Liver (tissue), 3 donors: ENCODE data around the gene KIF14.

Experiments
- EGR1 ChIP-seq, 2 donors: IDR thresholded peaks; 2 replicates each; pipeline ENCODE4 v1.6.1; 2016 to 2018; ENCODE audit warnings: antibody characterized with exemption in 2 of 2, low read depth in 2 of 2
- FOXA1 ChIP-seq: IDR thresholded peaks from 2 replicates; pipeline ENCODE4 v1.6.1; 2016; ENCODE audit warnings: antibody characterized with exemption
- HNF4A ChIP-seq, 2 donors: conservative IDR thresholded peaks; 2 replicates each; pipeline ENCODE4 v1.6.1; 2016; ENCODE audit warnings: antibody characterized with exemption in 2 of 2, mild to moderate bottlenecking in 2 of 2
- HNF4G ChIP-seq: IDR thresholded peaks from 2 replicates; pipeline ENCODE4 v1.6.1; 2016; ENCODE audit warnings: antibody characterized with exemption
- JUND ChIP-seq, 2 donors: IDR thresholded peaks; 2 replicates each; pipeline ENCODE4 v1.6.1; 2016; ENCODE audit warnings: antibody characterized with exemption in 2 of 2
- RAD21 ChIP-seq, 2 donors: IDR thresholded peaks; 2 replicates each; pipeline ENCODE4 v1.6.1; 2016; ENCODE audit warnings: antibody characterized with exemption in 2 of 2, mild to moderate bottlenecking in 2 of 2
- SP1 ChIP-seq: IDR thresholded peaks from 2 replicates; pipeline ENCODE4 v1.6.1; 2018; ENCODE audit warnings: antibody characterized with exemption, mild to moderate bottlenecking
- TAF1 ChIP-seq: conservative IDR thresholded peaks from 2 replicates; pipeline ENCODE4 v1.6.1; 2016; ENCODE audit warnings: antibody characterized with exemption, mild to moderate bottlenecking
- TF ChIP-seq, protein P1 (sequence below): fragments of 150-350 bp; IDR thresholded peaks from 2 replicates; pipeline ENCODE4 v1.5.1; 2017; ENCODE audit warnings: improper control_type of control experiment, low read depth, low read length; ENCODE audit not compliant: missing input control
- TF ChIP-seq, protein P2 (sequence below): IDR thresholded peaks from 2 replicates; pipeline ENCODE4 v1.6.1; 2016; ENCODE audit warnings: antibody characterized with exemption
- TF ChIP-seq, protein P3 (sequence below): IDR thresholded peaks from 2 replicates; pipeline ENCODE4 v1.6.1; 2016; ENCODE audit warnings: antibody characterized with exemption
- TF ChIP-seq, protein P4 (sequence below): IDR thresholded peaks from 2 replicates; pipeline ENCODE4 v1.6.1; 2016; ENCODE audit warnings: antibody characterized with exemption, mild to moderate bottlenecking
- donor health status: healthy.
- donor health status: healthy.

DNA sequence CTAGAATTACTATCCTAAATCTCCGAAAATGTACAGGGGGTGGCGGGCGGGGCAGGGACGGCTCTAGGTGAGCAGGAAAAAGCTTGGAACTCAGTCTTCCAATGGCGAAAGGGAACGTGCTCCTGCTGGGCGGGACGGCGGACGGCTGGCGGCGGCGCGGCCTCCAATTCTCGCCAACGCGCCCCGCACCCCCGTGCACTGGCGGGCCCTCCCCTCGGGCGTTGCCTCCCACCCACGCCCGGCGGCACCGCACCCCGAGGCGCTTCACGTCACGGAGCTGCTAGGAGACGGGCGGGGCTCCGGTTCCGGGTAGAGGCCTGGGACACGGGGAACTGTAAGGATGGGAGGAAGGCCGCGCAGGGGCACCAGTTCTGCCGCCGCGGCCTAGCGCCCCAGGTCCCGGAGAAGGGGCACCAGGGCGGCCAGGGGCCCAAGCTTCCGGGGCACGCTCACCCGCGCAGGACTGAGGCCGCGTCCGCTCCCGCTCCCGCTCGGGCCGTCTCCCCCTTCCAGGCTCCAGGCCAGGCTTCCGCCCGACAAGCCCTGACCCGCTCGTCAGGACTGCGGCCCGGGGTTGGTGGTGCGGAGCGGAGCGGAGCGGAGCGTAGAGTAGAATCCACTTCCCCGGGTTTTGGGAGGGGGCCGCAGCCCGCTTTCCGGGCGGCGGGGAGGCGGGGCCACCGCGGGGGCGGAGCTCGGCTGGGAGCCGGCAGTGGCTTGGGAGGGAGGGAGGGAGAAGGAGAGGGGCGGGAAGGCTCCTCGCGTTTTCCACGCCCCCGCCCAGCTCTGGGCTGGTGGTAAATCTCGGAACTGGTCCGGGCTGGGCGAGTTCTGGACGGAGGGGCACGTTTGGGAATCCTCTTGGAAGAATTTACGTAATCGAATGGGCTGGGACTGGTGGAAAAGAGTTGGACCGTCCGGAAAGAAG is 49.0 kb upstream of the KIF14 start, which contains the start of gene DDX59:
- no peak for TF ChIP-seq HNF4G
- TF ChIP-seq, protein P1, sequence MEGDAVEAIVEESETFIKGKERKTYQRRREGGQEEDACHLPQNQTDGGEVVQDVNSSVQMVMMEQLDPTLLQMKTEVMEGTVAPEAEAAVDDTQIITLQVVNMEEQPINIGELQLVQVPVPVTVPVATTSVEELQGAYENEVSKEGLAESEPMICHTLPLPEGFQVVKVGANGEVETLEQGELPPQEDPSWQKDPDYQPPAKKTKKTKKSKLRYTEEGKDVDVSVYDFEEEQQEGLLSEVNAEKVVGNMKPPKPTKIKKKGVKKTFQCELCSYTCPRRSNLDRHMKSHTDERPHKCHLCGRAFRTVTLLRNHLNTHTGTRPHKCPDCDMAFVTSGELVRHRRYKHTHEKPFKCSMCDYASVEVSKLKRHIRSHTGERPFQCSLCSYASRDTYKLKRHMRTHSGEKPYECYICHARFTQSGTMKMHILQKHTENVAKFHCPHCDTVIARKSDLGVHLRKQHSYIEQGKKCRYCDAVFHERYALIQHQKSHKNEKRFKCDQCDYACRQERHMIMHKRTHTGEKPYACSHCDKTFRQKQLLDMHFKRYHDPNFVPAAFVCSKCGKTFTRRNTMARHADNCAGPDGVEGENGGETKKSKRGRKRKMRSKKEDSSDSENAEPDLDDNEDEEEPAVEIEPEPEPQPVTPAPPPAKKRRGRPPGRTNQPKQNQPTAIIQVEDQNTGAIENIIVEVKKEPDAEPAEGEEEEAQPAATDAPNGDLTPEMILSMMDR, result no peak
- TF ChIP-seq, protein P2, sequence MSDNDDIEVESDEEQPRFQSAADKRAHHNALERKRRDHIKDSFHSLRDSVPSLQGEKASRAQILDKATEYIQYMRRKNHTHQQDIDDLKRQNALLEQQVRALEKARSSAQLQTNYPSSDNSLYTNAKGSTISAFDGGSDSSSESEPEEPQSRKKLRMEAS, result peak; percentile 30
- TF ChIP-seq FOXA1, result no peak
- TF ChIP-seq SP1, result peak; percentile 63
- no peak for TF ChIP-seq TAF1
- TF ChIP-seq, protein P3, sequence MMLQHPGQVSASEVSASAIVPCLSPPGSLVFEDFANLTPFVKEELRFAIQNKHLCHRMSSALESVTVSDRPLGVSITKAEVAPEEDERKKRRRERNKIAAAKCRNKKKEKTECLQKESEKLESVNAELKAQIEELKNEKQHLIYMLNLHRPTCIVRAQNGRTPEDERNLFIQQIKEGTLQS, result no peak
- TF ChIP-seq, protein P4, sequence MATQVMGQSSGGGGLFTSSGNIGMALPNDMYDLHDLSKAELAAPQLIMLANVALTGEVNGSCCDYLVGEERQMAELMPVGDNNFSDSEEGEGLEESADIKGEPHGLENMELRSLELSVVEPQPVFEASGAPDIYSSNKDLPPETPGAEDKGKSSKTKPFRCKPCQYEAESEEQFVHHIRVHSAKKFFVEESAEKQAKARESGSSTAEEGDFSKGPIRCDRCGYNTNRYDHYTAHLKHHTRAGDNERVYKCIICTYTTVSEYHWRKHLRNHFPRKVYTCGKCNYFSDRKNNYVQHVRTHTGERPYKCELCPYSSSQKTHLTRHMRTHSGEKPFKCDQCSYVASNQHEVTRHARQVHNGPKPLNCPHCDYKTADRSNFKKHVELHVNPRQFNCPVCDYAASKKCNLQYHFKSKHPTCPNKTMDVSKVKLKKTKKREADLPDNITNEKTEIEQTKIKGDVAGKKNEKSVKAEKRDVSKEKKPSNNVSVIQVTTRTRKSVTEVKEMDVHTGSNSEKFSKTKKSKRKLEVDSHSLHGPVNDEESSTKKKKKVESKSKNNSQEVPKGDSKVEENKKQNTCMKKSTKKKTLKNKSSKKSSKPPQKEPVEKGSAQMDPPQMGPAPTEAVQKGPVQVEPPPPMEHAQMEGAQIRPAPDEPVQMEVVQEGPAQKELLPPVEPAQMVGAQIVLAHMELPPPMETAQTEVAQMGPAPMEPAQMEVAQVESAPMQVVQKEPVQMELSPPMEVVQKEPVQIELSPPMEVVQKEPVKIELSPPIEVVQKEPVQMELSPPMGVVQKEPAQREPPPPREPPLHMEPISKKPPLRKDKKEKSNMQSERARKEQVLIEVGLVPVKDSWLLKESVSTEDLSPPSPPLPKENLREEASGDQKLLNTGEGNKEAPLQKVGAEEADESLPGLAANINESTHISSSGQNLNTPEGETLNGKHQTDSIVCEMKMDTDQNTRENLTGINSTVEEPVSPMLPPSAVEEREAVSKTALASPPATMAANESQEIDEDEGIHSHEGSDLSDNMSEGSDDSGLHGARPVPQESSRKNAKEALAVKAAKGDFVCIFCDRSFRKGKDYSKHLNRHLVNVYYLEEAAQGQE, result peak; percentile 52
- peak; percentile 92 to 98 for TF ChIP-seq EGR1 (IDR thresholded peaks at IDR 0.05; ENCODE audit: low read depth in 2 of 2)
- TF ChIP-seq HNF4A (conservative IDR thresholded peaks at IDR 0.05), result peak; percentile 27 to 50
- TF ChIP-seq RAD21 (IDR thresholded peaks at IDR 0.05), result peak in 1 of 2 donors; percentile 38
- TF ChIP-seq JUND (IDR thresholded peaks at IDR 0.05), result peak; percentile 58 to 65
